ENCODE measurements around the gene CKMT1B.
"Not testable (repeated sequence)": the region's sequence is repeated elsewhere in the genome, so short reads cannot be mapped to it uniquely, and the experiment has no call there.

The CKMT1B gene

GRCh38 chr15:43638464-43639204 is 44.8 kb downstream of the CKMT1B start:
- DNase-seq = not testable (repeated sequence)

Measured in SIG-M5 (cell line).